Measurements from ENCODE around the gene DEUP1.

The DEUP1 gene

GRCh38 chr11:93326681-93327080 lies 3.9 kb upstream of the DEUP1 start:
- TF ChIP-seq EZH2 (IDR thresholded peaks at IDR 0.05; ENCODE audit: borderline replicate concordance, low read length) (no peak), CTCF (IDR thresholded peaks at IDR 0.05; ENCODE audit: low read length) (no peak)
- no peaks in the 10 kb centered on the region for H3K36me3 ChIP-seq (ENCODE audit: insufficient read depth, low read length)
- no peak overlapping the region for H3K9ac ChIP-seq (ENCODE audit: low read length)
- no peak overlapping the region for H3K4me2 ChIP-seq (ENCODE audit: low read length)
- no peaks in the 10 kb centered on the region for H3K79me2 ChIP-seq (ENCODE audit: insufficient read depth, low read length)
- H3K27ac ChIP-seq (ENCODE audit: low read depth, low read length, poor library complexity, severe bottlenecking), result no peak overlapping the region
- no peaks in the 10 kb centered on the region for H3K27me3 ChIP-seq (ENCODE audit: insufficient read depth, low read length)
- no peaks in the 10 kb centered on the region for H4K20me1 ChIP-seq (ENCODE audit: insufficient read depth, low read length)
- no peaks in the 10 kb centered on the region for H3K4me1 ChIP-seq (ENCODE audit: insufficient read depth, low read length, severe bottlenecking)
- no peak overlapping the region for H3K4me3 ChIP-seq (ENCODE audit: low read depth, low read length, poor library complexity, severe bottlenecking)
- no peaks in the 10 kb centered on the region for H3F3A ChIP-seq (ENCODE audit: insufficient read depth, low read length)
- no peak overlapping the region for H2AFZ ChIP-seq (ENCODE audit: low read length)
- no peaks in the 10 kb centered on the region for H3K9me3 ChIP-seq (ENCODE audit: low read length)
- no peaks in the 10 kb centered on the region for H3K9me2 ChIP-seq (ENCODE audit: low read depth, low read length)

- no peak overlapping the region for H3K27ac ChIP-seq (ENCODE audit: low read depth, low read length, poor library complexity, severe bottlenecking)
- TF ChIP-seq EZH2 (IDR thresholded peaks at IDR 0.05; ENCODE audit: borderline replicate concordance, low read length) (no peak), CTCF (IDR thresholded peaks at IDR 0.05; ENCODE audit: low read length) (no peak)
- no peak overlapping the region for H3K4me3 ChIP-seq (ENCODE audit: low read depth, low read length, poor library complexity, severe bottlenecking)
- no peaks in the 10 kb centered on the region for H3K4me1 ChIP-seq (ENCODE audit: insufficient read depth, low read length, severe bottlenecking)
- H4K20me1 ChIP-seq (ENCODE audit: insufficient read depth, low read length), result no peaks in the 10 kb centered on the region
- no peaks in the 10 kb centered on the region for H3K36me3 ChIP-seq (ENCODE audit: insufficient read depth, low read length)
- H3K9me3 ChIP-seq (ENCODE audit: low read length), result no peaks in the 10 kb centered on the region
- H3K9ac ChIP-seq (ENCODE audit: low read length), result no peak overlapping the region
- H2AFZ ChIP-seq (ENCODE audit: low read length), result no peak overlapping the region
- no peaks in the 10 kb centered on the region for H3F3A ChIP-seq (ENCODE audit: insufficient read depth, low read length)
- no peaks in the 10 kb centered on the region for H3K27me3 ChIP-seq (ENCODE audit: insufficient read depth, low read length)
- H3K4me2 ChIP-seq (ENCODE audit: low read length), result no peak overlapping the region
- no peaks in the 10 kb centered on the region for H3K79me2 ChIP-seq (ENCODE audit: insufficient read depth, low read length)
- no peaks in the 10 kb centered on the region for H3K9me2 ChIP-seq (ENCODE audit: low read depth, low read length)
Measured at GRCh38 chr11:93329936-93330445, 551 bp upstream of the DEUP1 start.

GRCh38 chr11:93340223-93340622 lies 9.7 kb downstream of the DEUP1 start:
- H3K36me3 ChIP-seq (ENCODE audit: insufficient read depth, low read length), result no peaks in the 10 kb centered on the region
- no peak overlapping the region for H3K4me2 ChIP-seq (ENCODE audit: low read length)
- no peak overlapping the region for H3K4me3 ChIP-seq (ENCODE audit: low read depth, low read length, poor library complexity, severe bottlenecking)
- no peak overlapping the region for H3K27ac ChIP-seq (ENCODE audit: low read depth, low read length, poor library complexity, severe bottlenecking)
- no peaks in the 10 kb centered on the region for H3K9me3 ChIP-seq (ENCODE audit: low read length)
- no peaks in the 10 kb centered on the region for H3K79me2 ChIP-seq (ENCODE audit: insufficient read depth, low read length)
- no peaks in the 10 kb centered on the region for H4K20me1 ChIP-seq (ENCODE audit: insufficient read depth, low read length)
- H3K9me2 ChIP-seq (ENCODE audit: low read depth, low read length), result no peaks in the 10 kb centered on the region
- no peaks in the 10 kb centered on the region for H3F3A ChIP-seq (ENCODE audit: insufficient read depth, low read length)
- H3K27me3 ChIP-seq (ENCODE audit: insufficient read depth, low read length), result no peaks in the 10 kb centered on the region
- H3K4me1 ChIP-seq (ENCODE audit: insufficient read depth, low read length, severe bottlenecking), result no peaks in the 10 kb centered on the region
- no peak overlapping the region for H2AFZ ChIP-seq (ENCODE audit: low read length)
- TF ChIP-seq EZH2 (IDR thresholded peaks at IDR 0.05; ENCODE audit: borderline replicate concordance, low read length), result no peak
- no peak for TF ChIP-seq CTCF (IDR thresholded peaks at IDR 0.05; ENCODE audit: low read length)
- no peak overlapping the region for H3K9ac ChIP-seq (ENCODE audit: low read length)
